OCI-LY7 (cell line): ENCODE measurements around the gene PSMD5.

ENCODE experiments used
- CTCF ChIP-seq: fragments of 200-600 bp; sonication (generic); conservative IDR thresholded peaks from 2 replicates; pipeline ENCODE4 v1.5.1; 2014; ENCODE audit warnings: mild to moderate bottlenecking, antibody characterized with exemption, low read length, moderate library complexity, mixed read lengths
- EZH2phosphoT487 ChIP-seq: fragments of 200-600 bp; sonication (generic); IDR thresholded peaks from 2 replicates; pipeline ENCODE4 v1.6.1; 2018; ENCODE audit warnings: low read depth, borderline replicate concordance, mild to moderate bottlenecking, mixed run types, antibody characterized with exemption, low read length, moderate library complexity, mixed read lengths

GRCh38 chr9:120866651-120867050, 23.9 kb upstream of the PSMD5 start:
- TF ChIP-seq CTCF (no peak), EZH2phosphoT487 (no peak)
